NCI-H460 (cell line): Measurements from ENCODE around the gene TFPI. TPM values are rescaled to one million over a fixed set of nuclear protein-coding genes. Genes with fewer than 3 reads are reported as not detected.
"Not testable (repeated sequence)": the region's sequence is repeated elsewhere in the genome, so short reads cannot be mapped to it uniquely, and the experiment has no call there.

Source experiments
- DNase-seq: peaks from one replicate; pipeline ENCODE4 v3.0.0-alpha.2; 2016; ENCODE audit warnings: low read depth; ENCODE audit errors: extremely low read depth
- total RNA-seq: library from RNA; depleted of rRNA; stranded (reverse); fragments of >200 nt; shearing (Covaris generic); gene quantifications from 2 replicates; pipeline ENCODE4 v1.2.3, GENCODE V29; 2014

The TFPI gene
- total RNA-seq, 1 experiment from 2014 or later: 219 TPM

GRCh38 chr2:187556493-187556892 lies 2.3 kb upstream of the TFPI start:
- DNase-seq: not testable (repeated sequence)

DNA sequence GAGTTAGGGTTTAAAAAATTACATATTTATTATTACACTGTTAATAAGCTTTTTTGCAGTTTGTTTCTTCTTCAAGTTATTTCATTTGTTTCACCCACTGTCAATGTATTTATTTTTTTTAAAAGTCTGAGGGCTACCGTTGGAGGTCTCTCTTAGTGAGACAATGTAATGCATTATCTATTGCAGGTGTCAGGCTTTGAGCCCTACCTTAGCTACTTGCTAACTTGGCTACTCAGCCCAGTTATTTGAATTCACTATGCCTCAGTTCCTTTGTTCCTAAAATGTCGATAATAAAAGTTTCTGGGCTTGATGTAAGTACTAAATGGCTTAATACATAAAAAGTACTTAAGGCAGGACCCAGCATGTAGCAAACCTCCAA lies 458 bp upstream of the TFPI start:
- no peak for DNase-seq

DNA sequence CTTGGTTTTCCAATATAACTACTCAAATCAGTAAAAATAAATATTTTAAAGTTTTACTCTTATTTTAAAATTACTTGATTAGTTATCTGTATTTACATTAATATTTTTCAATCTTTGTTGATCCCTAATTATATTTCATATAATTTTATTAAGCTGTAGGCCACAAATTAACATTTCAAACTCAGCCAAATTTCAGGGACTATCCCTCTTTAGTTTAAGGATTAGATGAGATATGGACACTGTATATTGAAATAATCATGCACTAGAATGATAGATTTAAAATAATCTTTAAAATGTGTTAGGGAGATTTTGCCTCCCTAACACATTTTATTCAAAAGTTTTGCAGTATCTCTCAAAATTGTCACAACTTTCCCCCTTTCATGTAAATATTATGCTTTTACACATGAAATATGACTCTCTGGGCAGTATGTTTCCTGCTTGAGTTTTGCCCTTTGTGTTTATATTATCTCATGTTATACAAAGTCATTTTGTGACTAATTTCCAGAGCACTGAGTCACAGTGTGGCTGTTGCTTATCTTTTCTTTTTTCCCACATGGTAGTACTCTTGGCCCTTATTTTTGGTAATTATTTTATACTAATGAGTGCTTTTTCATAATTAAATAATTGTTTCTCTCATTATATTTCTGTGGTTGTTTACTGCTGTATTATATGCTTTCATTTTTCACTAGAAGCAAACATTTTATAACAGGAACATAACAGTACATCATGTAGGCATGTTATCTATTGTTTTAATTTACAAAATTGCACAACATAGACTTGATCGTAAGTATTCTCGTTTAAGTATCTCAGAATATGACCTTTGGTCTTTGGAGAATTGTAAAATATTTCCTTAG lies 1.2 kb downstream of the TFPI start:
- peak; percentile 77 for DNase-seq

DNA sequence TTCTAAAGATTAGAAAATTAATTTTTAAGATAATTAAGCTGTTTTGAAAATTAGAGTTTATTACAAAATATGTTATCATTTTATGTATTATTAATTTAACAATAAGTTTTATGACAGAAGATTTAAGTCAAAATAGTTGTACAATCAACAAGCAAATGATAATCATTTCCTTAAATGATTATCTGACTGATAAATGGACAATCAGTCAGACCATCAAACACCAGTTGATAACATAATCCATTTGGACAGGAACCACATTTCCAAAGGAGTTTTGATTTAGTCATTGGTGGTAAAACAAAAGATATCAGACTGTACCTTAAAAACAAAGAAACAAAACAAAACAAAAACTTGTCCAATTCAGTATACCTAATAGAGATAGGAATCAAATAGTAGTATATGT lies 1.9 kb downstream of the TFPI start:
- DNase-seq: no peak

DNA sequence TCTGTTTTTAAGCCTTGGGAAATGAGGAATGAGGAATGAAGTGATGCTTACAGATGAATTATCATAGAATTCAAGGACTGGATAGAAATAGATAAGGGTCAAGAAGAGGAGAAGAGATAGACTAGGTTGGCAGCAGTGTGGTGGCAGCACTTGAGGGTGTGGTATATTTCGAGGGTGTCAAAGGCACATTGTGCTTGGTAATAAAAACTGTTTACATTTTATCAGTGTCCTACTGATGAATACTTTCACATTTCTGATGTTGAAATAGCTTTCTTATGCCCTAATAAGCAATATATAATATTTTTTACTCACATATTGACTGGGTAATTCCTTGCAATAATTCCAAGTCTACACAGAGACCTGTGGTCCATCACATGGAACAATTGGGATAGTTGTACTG lies 3.4 kb downstream of the TFPI start:
- no peak for DNase-seq

GRCh38 chr2:187549951-187550555 lies 4.2 kb downstream of the TFPI start:
- DNase-seq: no peak

GRCh38 chr2:187549193-187549592 lies 5.0 kb downstream of the TFPI start:
- no peak for DNase-seq

GRCh38 chr2:187548656-187549055 lies 5.6 kb downstream of the TFPI start:
- DNase-seq: no peak

- peak; percentile 93 for DNase-seq
These were observed 6.8 kb downstream of the TFPI start for GRCh38 chr2:187547353-187547979.

GRCh38 chr2:187546762-187547333 lies 7.4 kb downstream of the TFPI start:
- DNase-seq: no peak

DNA sequence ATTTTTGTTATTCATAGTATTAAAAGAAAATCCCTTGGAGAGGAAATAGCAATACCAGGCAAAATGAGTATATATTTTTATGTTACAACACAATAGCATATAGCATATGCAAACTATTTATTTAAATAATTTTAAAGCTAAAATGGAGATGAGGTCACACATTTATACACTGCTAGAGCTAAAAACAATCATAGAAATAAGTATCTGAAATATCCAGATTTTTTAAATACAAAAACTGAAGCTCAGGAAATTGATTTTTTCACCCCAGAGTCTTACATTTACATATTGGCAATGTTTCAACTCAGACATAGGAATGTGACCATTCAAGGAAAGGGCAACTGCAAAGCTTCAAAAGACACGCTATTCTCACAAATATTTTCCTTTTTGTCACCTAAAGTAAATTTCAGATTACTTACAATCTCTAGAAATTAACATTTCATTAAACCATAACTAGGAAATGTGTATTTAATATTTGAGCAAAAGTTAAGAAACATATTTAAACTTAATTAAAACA lies 8.9 kb downstream of the TFPI start:
- DNase-seq: no peak

DNA sequence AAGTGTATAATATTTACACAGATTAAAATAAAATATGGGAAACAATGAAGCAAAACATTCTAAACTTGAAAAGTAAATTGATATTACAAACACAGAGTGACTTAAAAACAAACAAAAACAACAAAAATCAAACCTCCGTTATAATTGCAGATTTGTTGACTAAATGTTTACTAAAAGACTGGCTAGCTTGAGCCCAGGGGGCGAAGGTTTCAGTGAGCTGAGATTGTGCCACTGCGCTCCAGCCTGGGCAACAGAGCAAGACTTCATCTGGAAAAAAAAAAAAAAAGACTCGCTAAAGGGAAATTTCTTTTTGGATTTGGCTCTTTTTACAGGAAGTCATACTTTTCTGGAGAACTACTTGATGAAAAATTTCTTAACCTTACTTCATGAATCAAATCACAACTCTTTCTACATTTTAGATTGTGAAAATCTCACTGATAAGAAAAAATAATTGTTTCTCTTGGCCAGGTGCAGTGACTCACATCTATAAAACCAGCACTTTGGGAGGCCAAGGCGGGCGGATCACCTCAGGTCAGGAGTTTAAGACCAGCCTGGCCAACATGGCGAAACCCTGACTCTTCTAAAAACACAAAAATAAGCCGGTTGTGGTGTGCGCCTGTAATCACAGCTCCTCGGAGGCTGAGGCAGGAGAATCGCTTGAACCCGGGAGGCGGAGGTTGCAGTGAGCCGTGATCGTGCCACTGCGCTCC lies 9.7 kb downstream of the TFPI start:
- no peak for DNase-seq

DNA sequence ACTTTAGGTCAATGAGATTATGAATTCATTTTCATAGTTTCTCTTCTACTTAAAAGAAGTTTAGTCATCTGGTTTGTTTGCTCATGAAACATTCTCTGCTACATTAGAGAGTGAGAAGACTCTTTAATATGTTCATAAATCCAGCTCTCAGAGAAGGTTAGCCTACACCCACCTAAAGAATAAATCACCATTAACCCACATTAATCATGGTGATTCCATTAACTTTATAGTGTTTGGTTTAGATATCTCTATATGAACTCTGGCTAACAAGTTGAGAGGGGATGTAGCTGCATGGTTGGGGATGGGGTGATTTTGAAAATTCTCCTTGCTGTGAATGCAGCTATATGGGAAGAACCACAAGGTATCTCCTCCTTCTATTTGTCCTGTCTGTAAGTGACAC lies 10.7 kb downstream of the TFPI start:
- no peak for DNase-seq

GRCh38 chr2:187542123-187542522 lies 12.1 kb downstream of the TFPI start:
- DNase-seq: no peak

GRCh38 chr2:187541086-187542085 lies 12.8 kb downstream of the TFPI start:
- DNase-seq: peak; percentile 95

DNA sequence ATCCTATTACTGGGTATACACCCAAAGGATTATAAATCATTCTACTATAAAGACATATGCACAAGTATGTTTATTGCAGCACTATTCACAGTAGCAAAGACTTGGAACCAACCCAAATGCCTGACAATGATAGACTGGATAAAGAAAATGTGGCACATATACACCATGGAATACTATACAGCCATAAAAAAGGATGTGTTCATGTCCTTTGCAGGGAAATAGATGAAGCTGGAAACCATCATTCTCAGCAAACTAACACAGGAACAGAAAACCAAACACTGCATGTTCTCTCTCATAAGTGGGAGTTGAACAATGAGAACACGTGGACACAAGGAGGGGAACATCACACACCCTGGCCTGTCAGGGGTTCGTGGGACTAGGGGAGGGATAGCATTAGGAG lies 16.0 kb downstream of the TFPI start:
- not testable (repeated sequence) for DNase-seq

DNA sequence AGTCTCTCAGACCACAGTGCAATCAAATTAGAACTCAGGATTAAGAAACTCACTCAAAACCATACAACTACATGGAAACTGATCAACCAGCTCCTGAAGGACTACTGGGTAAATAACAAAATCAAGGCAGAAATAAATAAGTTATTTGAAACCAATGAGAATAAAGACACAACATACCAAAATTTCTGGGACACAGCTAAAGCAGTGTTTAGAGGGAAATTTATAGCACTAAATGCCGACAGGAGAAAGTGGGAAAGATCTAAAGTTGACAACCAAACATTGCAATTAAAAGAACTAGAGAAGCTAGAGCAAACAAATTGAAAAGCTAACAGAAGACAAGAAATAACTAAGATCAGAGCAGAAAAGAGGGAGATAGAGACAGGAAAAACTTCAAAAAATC lies 18.9 kb downstream of the TFPI start:
- not testable (repeated sequence) for DNase-seq

DNA sequence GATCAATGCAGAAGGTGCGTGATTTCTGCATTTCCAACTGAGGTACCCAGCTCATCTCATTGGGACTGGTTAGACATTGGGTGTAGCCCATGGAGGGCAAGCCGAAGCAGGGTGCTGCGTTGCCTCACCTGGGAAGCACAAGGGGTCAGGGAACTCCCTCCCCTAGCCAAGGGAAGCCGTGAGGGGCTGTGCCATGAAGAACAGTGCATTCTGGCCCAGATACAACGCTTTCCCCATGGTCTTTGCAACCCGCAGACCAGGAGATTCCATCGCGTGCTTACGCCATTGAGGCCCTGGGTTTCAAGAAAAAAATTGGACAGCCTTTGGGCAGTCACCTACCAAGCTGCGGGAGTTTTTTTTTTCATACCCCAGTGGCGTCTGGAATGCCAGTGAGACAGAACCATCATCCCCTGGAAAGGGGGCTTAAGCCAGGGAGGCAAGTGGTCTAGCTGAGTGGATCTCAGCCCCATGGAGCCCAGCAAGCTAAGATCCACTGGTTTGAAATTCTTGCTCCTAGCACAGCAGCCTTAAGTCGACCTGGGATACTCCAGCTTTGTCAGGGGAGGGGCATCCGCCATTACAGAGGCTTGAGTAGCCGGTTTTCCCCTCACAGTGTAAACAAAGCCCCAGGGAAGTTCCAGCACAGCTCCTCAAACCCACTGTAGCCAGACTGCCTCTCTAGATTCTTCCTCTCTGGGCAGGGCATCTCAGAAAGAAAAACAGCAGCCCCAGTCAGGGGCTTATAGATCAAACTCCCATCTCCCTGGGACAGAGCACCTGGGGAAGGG lies 21.7 kb downstream of the TFPI start:
- no peak for DNase-seq
